Measurements from ENCODE around the gene MAP3K12. TPM values are rescaled to one million over a fixed set of nuclear protein-coding genes. Genes with fewer than 3 reads are reported as not detected.

The MAP3K12 gene
- total and polyA plus RNA-seq, 10 of the 15 experiments (the other 5 are each of a cell fraction or from before 2014, with no cell fraction given) = 0.45 to 14.9 (median 6.9) TPM

GRCh38 chr12:53504004-53504920 lies 5.0 kb upstream of the MAP3K12 start:
- peaks cover 8% of the 10 kb centered on the region for H3K79me2 ChIP-seq (ENCODE audit: control insufficient read depth, insufficient read depth, low read length)
- 91% methylated on average over 14 of the region's 14 CpGs for WGBS (ENCODE audit: insufficient coverage, insufficient replicate concordance, low lambda C conversion rate, missing lambda C conversion rate)
- ChIA-PET SMC1A (ENCODE audit: uncharacterized antibody, unreplicated experiment) (interaction anchor here (0.6 kb wide), 1 partner anchor 117 kb away, joined by 3 read pairs; no protein-coding TSS in a partner anchor), POLR2A (interaction anchor here (0.6 to 1.3 kb wide), 3 partner anchors 25 to 180 kb away, joined by 3 to 4 read pairs (median 4); no protein-coding TSS in a partner anchor), CTCF (interaction anchor here (0.7 to 2.5 kb wide), 4 partner anchors 9 to 159 kb away, joined by 3 to 10 read pairs (median 4); no protein-coding TSS in a partner anchor), RAD21 (ENCODE audit: unreplicated experiment) (interaction anchor here (1.1 kb wide), 1 partner anchor 123 kb away, joined by 3 read pairs; no protein-coding TSS in a partner anchor)
- ATAC-seq (no peak), FAIRE-seq (no peak), DNase-seq (ENCODE audit: low read depth, low spot score) (no peak)
- H3K4me2 ChIP-seq (ENCODE audit: control insufficient read depth, insufficient read depth) = no peak overlapping the region
- no TSS peak for BruUV-seq (replicated peaks)
- no peak for TF ChIP-seq MEF2B (IDR thresholded peaks at IDR 0.05; ENCODE audit: partially characterized antibody, poor library complexity, severe bottlenecking)
- TF ChIP-seq ZNF592 (IDR thresholded peaks at IDR 0.05) = no peak
- TF ChIP-seq ZNF207 (IDR thresholded peaks at IDR 0.05; ENCODE audit: borderline replicate concordance) = no peak
- no peak for TF ChIP-seq EP300 (IDR thresholded peaks at IDR 0.05; ENCODE audit: borderline replicate concordance in 1 of 2, control insufficient read depth in 1 of 2, low read depth in 2 of 2, low read length in 2 of 2)
- no peak for TF ChIP-seq ELK1 (IDR thresholded peaks at IDR 0.05; ENCODE audit: low read depth, low read length)
- no peak for TF ChIP-seq CBX5 (IDR thresholded peaks at IDR 0.05; ENCODE audit: low read depth)
- TF ChIP-seq SMARCA5 (IDR thresholded peaks at IDR 0.05) = no peak
- TF ChIP-seq ATF2 (IDR thresholded peaks at IDR 0.05; ENCODE audit: low read length) = no peak
- no peak for TF ChIP-seq PAX5 (IDR thresholded peaks at IDR 0.05; ENCODE audit: borderline replicate concordance, low read depth, low read length)
- TF ChIP-seq GATAD2B (conservative IDR thresholded peaks at IDR 0.05; ENCODE audit: low read depth) = no peak
- TF ChIP-seq KAT2A (conservative IDR thresholded peaks at IDR 0.05; ENCODE audit: control insufficient read depth, low read depth, low read length) = no peak
- TF ChIP-seq STAT3 (IDR thresholded peaks at IDR 0.05; ENCODE audit: low read depth, low read length) = no peak
- intact Hi-C loops (cut with micrococcal nuclease; ENCODE audit: unreplicated experiment) = loop anchor here (5.0 kb wide), 1 partner anchor 52 kb away; the partner anchor contains the start of gene PCBP2
- no peak overlapping the region for H3K9ac ChIP-seq (ENCODE audit: control insufficient read depth, insufficient read depth, low read length)
- H3K4me3 ChIP-seq = no peak overlapping the region
- no peaks in the 10 kb centered on the region for H3K27me3 ChIP-seq (replicated peaks in 1 of 2; ENCODE audit: control insufficient read depth in 2 of 2, insufficient read depth in 2 of 2, low read length in 1 of 2)
- H4K20me1 ChIP-seq (ENCODE audit: control insufficient read depth, insufficient read depth) = no peaks in the 10 kb centered on the region
- no peaks in the 10 kb centered on the region for H3K9me3 ChIP-seq (replicated peaks; ENCODE audit: control insufficient read depth, insufficient read depth, low read length)
- H3K4me1 ChIP-seq (ENCODE audit: control insufficient read depth, insufficient read depth, low read length) = peaks cover 10% of the 10 kb centered on the region
- in situ Hi-C loops (cut with MboI) = no loop called here
- no peak overlapping the region for H2AFZ ChIP-seq (ENCODE audit: control insufficient read depth, low read depth, low read length)
- no peak overlapping the region for H3K27ac ChIP-seq (ENCODE audit: control insufficient read depth, insufficient read depth)
- H3K36me3 ChIP-seq (ENCODE audit: control insufficient read depth in 2 of 2, insufficient read depth in 2 of 2, low read length in 1 of 2) = peaks cover 9 to 12% of the 10 kb centered on the region in 2 experiments; a peak in 2 of 4 replicates
